H1 (cell line): ENCODE measurements around the gene FASN. TPM values are rescaled to one million over a fixed set of nuclear protein-coding genes. Genes with fewer than 3 reads are reported as not detected.

Experiments
- CTCF ChIA-PET: fragments of 300-600 bp; sonication (Branson Sonifier 250); formaldehyde crosslinking; loops from one replicate; lab custom pipeline; 2021; ENCODE audit not compliant: partially characterized antibody; lab: Charles Lee
- POLR2A ChIA-PET: fragments of 300-600 bp; sonication (Branson Sonifier 250); formaldehyde crosslinking; loops from one replicate; lab custom pipeline; 2021; ENCODE audit warnings: inconsistent platforms; ENCODE audit not compliant: partially characterized antibody; lab: Charles Lee
- DNase-seq, 2 experiments: peaks; one replicate each; pipeline versions ENCODE4 v3.0.0 to v3.0.0-alpha.2; 2010 to 2022; ENCODE audit warnings: low spot score in 2 of 2, low read depth in 1 of 2, mixed read lengths in 1 of 2
- FAIRE-seq: peaks from 2 replicates; lab custom pipeline; 2011; peaks lifted over from hg19 to GRCh38; lab: Jason Lieb, UNC
- H2AFZ ChIP-seq: 2 replicates; pipeline ENCODE4 v1.8.1; 2012; ENCODE audit warnings: low read length, inconsistent platforms
- H2AK5ac ChIP-seq: 2 replicates; pipeline ENCODE4 v1.6.1; 2013; ENCODE audit warnings: low read depth, low read length
- H2BK120ac ChIP-seq: replicated peaks from 2 replicates; pipeline ENCODE3; 2013; ENCODE audit warnings: low read depth, low read length, inconsistent platforms
- H2BK12ac ChIP-seq: 2 replicates; pipeline ENCODE4 v1.6.1; 2013; ENCODE audit warnings: low read depth, low read length
- H2BK15ac ChIP-seq: 2 replicates; pipeline ENCODE4 v1.6.1; 2013; ENCODE audit warnings: low read length
- H2BK20ac ChIP-seq: 2 replicates; pipeline ENCODE4 v1.6.1; 2013; ENCODE audit warnings: low read length
- H2BK5ac ChIP-seq: 2 replicates; pipeline ENCODE4 v1.6.1; 2013; ENCODE audit warnings: low read depth, low read length
- H3K14ac ChIP-seq: 2 replicates; pipeline ENCODE4 v1.6.1; 2013; ENCODE audit warnings: inconsistent platforms; ENCODE audit not compliant: insufficient read length
- H3K18ac ChIP-seq: 2 replicates; pipeline ENCODE4 v1.6.1; 2013; ENCODE audit warnings: low read length; ENCODE audit errors: extremely low read depth
- H3K23ac ChIP-seq: 2 replicates; pipeline ENCODE4 v1.6.1; 2013; ENCODE audit warnings: inconsistent platforms; ENCODE audit not compliant: insufficient read length
- H3K23me2 ChIP-seq: 2 replicates; pipeline ENCODE4 v1.6.1; 2013; ENCODE audit warnings: low read depth, low read length
- H3K27ac ChIP-seq: 2 replicates; pipeline ENCODE4 v1.6.1; 2011; ENCODE audit warnings: low read depth, low read length, inconsistent platforms
- H3K27me3 ChIP-seq, 4 experiments: replicated peaks in 1 of 4; 1 replicate in 1 of 4; 2 replicates in 3 of 4; pipeline versions ENCODE4 v1.6.1 to v1.8.1; 2011 to 2013; ENCODE audit warnings: low read length in 3 of 4, mild to moderate bottlenecking in 3 of 4, inconsistent platforms in 2 of 4, mixed read lengths in 2 of 4, moderate library complexity in 1 of 4; ENCODE audit not compliant: control insufficient read depth in 3 of 4, insufficient read depth in 3 of 4; ENCODE audit errors: extremely low read depth in 1 of 4
- H3K36me3 ChIP-seq, 4 experiments: 2 replicates each; pipeline versions ENCODE4 v1.6.1 to v1.8.1; 2011 to 2013; ENCODE audit warnings: mild to moderate bottlenecking in 4 of 4, low read length in 3 of 4, moderate library complexity in 2 of 4, control low read depth in 1 of 4, inconsistent platforms in 1 of 4; ENCODE audit not compliant: insufficient read depth in 4 of 4, control insufficient read depth in 2 of 4
- H3K4ac ChIP-seq: replicated peaks from 2 replicates; pipeline ENCODE3; 2013; ENCODE audit warnings: low read length, low read depth, mixed read lengths, inconsistent platforms; ENCODE audit not compliant: insufficient read length
- H3K4me1 ChIP-seq, 4 experiments: replicated peaks in 1 of 4; 1 replicate in 1 of 4; 2 replicates in 3 of 4; pipeline versions ENCODE4 v1.6.1 to v1.8.1; 2011 to 2013; ENCODE audit warnings: low read length in 3 of 4, inconsistent platforms in 2 of 4, mixed read lengths in 1 of 4; ENCODE audit not compliant: insufficient read depth in 4 of 4, control insufficient read depth in 3 of 4
- H3K4me2 ChIP-seq, 2 experiments: 2 replicates each; pipeline versions ENCODE4 v1.6.1 to v1.8.1; 2011 to 2013; ENCODE audit warnings: low read depth in 2 of 2, low read length in 2 of 2, control low read depth in 1 of 2, inconsistent platforms in 1 of 2, mild to moderate bottlenecking in 1 of 2; ENCODE audit not compliant: insufficient read depth in 1 of 2
- H3K4me3 ChIP-seq, 4 experiments: fragments of 200-600, 300-600 bp in 1 of 4; sonication (generic), shearing (Covaris generic), sonication (Bioruptor Twin) in 1 of 4; 2 replicates each; pipeline versions ENCODE4 v1.5.1 to v1.8.1; 2011 to 2016; ENCODE audit warnings: low read length in 4 of 4, low read depth in 3 of 4, control low read depth in 2 of 4, inconsistent platforms in 2 of 4, mild to moderate bottlenecking in 2 of 4, mixed read lengths in 1 of 4, moderate library complexity in 1 of 4; ENCODE audit not compliant: insufficient read depth in 2 of 4; ENCODE audit errors: extremely low read depth in 1 of 4
- H3K56ac ChIP-seq: replicated peaks from 2 replicates; pipeline ENCODE3; 2013; ENCODE audit warnings: low read depth, mild to moderate bottlenecking, mixed read lengths, low read length, inconsistent platforms; ENCODE audit not compliant: insufficient read length
- H3K79me1 ChIP-seq: 2 replicates; pipeline ENCODE4 v1.6.1; 2013; ENCODE audit warnings: low read depth, low read length, control low read depth
- H3K79me2 ChIP-seq, 2 experiments: 2 replicates each; pipeline versions ENCODE4 v1.6.1 to v1.8.1; 2012 to 2013; ENCODE audit warnings: low read length in 2 of 2, mild to moderate bottlenecking in 2 of 2, inconsistent platforms in 1 of 2; ENCODE audit not compliant: insufficient read depth in 2 of 2, control insufficient read depth in 1 of 2
- H3K9ac ChIP-seq, 4 experiments: replicated peaks in 1 of 4; 1 replicate in 1 of 4; 2 replicates in 3 of 4; pipeline versions ENCODE4 v1.6.1 to v1.8.1; 2011 to 2013; ENCODE audit warnings: low read depth in 3 of 4, low read length in 3 of 4, control low read depth in 2 of 4, mild to moderate bottlenecking in 2 of 4, moderate library complexity in 2 of 4, inconsistent platforms in 1 of 4; ENCODE audit errors: extremely low read depth in 1 of 4
- H3K9me3 ChIP-seq, 2 experiments: 2 replicates each; pipeline versions ENCODE4 v1.6.1 to v1.8.1; 2012 to 2013; ENCODE audit warnings: mild to moderate bottlenecking in 2 of 2, moderate library complexity in 2 of 2, control low read depth in 1 of 2, inconsistent platforms in 1 of 2, low read depth in 1 of 2, low read length in 1 of 2, mixed read lengths in 1 of 2; ENCODE audit not compliant: insufficient read depth in 2 of 2
- H4K20me1 ChIP-seq, 2 experiments: replicated peaks in 1 of 2; 2 replicates each; pipeline versions ENCODE3 to v1.8.1; 2011 to 2013; ENCODE audit warnings: inconsistent platforms in 2 of 2, low read length in 2 of 2, mild to moderate bottlenecking in 1 of 2; ENCODE audit not compliant: insufficient read depth in 2 of 2, control insufficient read depth in 1 of 2
- H4K5ac ChIP-seq: 2 replicates; pipeline ENCODE4 v1.6.1; 2013; ENCODE audit warnings: low read length, low read depth, mixed read lengths, inconsistent platforms; ENCODE audit not compliant: insufficient read length
- H4K8ac ChIP-seq: 2 replicates; pipeline ENCODE4 v1.8.0; 2013; ENCODE audit warnings: mild to moderate bottlenecking, moderate library complexity, low read length, inconsistent platforms; ENCODE audit not compliant: insufficient read depth; ENCODE audit errors: extremely low read depth
- H4K91ac ChIP-seq: replicated peaks from 2 replicates; pipeline ENCODE3; 2013; ENCODE audit warnings: low read length, mixed read lengths, inconsistent platforms; ENCODE audit not compliant: insufficient read length
- ATF2 ChIP-seq: IDR thresholded peaks from 2 replicates; pipeline ENCODE4 v1.6.1; 2012; ENCODE audit warnings: low read length, inconsistent platforms
- CBX8 ChIP-seq: fragments of 300-800, 300-1000 bp; sonication (generic); IDR thresholded peaks from 2 replicates; pipeline ENCODE4 v1.7.1; 2016; ENCODE audit warnings: low read depth, low read length, borderline replicate concordance
- E2F6 ChIP-seq: IDR thresholded peaks from 2 replicates; pipeline ENCODE4 v1.6.1; 2012; ENCODE audit warnings: inconsistent platforms
- NANOG ChIP-seq: IDR thresholded peaks from 2 replicates; pipeline ENCODE4 v1.6.1; 2011; ENCODE audit warnings: low read length, low read depth, mild to moderate bottlenecking, inconsistent platforms; ENCODE audit not compliant: insufficient read depth, poor library complexity, severe bottlenecking
- NRF1 ChIP-seq: IDR thresholded peaks from 2 replicates; pipeline ENCODE4 v1.6.1; 2011; ENCODE audit warnings: mild to moderate bottlenecking, low read depth, low read length, improper control_type of control experiment
- POLR2AphosphoS5 ChIP-seq: IDR thresholded peaks from 2 replicates; pipeline ENCODE4 v1.6.1; 2011; ENCODE audit warnings: low read depth, low read length
- SP1 ChIP-seq: IDR thresholded peaks from 2 replicates; pipeline ENCODE4 v1.6.1; 2011; ENCODE audit warnings: low read depth, low read length
- SUZ12 ChIP-seq: fragments of 200-600 bp; sonication (generic); IDR thresholded peaks from 2 replicates; pipeline ENCODE4 v1.6.1; 2012; ENCODE audit warnings: mild to moderate bottlenecking, inconsistent platforms, low read length, moderate library complexity, mixed read lengths
- WGBS, 2 experiments: shearing (Covaris generic) in 1 of 2; methylation state at CpG; one replicate each; pipeline versions ENCODE4 v1.1.6 to v1.1.7; 2013 to 2015; ENCODE audit warnings: low lambda C conversion rate in 2 of 2, mixed read lengths in 2 of 2, inconsistent platforms in 1 of 2, low coverage in 1 of 2, missing lambda C conversion rate in 1 of 2; ENCODE audit not compliant: insufficient replicate concordance in 2 of 2, insufficient coverage in 1 of 2, insufficient read length in 1 of 2; ENCODE audit errors: extremely low coverage in 1 of 2, missing lambda C conversion rate in 1 of 2; 5-methylcytosine and 5-hydroxymethylcytosine counted together
- polyA plus RNA-seq, 7 experiments: library from polyadenylated mRNA; depleted of rRNA in 3 of 7; stranded (reverse) in 5 of 7; unstranded in 2 of 7; fragments of >200 nt in 5 of 7; fragments of 200-250 nt in 2 of 7; gene quantifications; 1 replicate in 5 of 7; 2 replicates in 1 of 7; 4 replicates in 1 of 7; pipeline versions ENCODE4 v1.2.1 to v1.2.3, GENCODE V29; 2011 to 2013; ENCODE audit warnings: missing spikeins in 2 of 7, mixed read lengths in 2 of 7
- total RNA-seq: library from RNA; stranded (reverse); fragmentation: NEBNext Ultra II Directional; extraction: Animal tissue kit (Norgen Biotek cat#: 25700); gene quantifications from 2 replicates; pipeline ENCODE4 v1.2.1, GENCODE V29; 2021

Gene FASN
- total and polyA plus RNA-seq, 2 of the 8 experiments (the other 6 are each of a cell fraction or from before 2014, with no cell fraction given): 143 to 561 TPM

GRCh38 chr17:82094931-82095776 is 2.9 kb downstream of the FASN start:
- H3K4me3 ChIP-seq: 0 out of 8 replicates have a peak overlapping the region, but pooled peaks of 2 of the 4 experiments have one; percentile 5 to 11
- FAIRE-seq: no peak
- 90% methylated on average over 23 of the region's 37 CpGs; no CpG with 5 or more reads in 1 of the 2 experiments for WGBS, 2 experiments
- TF ChIP-seq ATF2 (no peak), CBX8 (no peak), POLR2AphosphoS5 (no peak), SUZ12 (no peak), NRF1 (no peak), NANOG (no peak), E2F6 (no peak), SP1 (no peak)

More at GRCh38 chr17:82094931-82095776, 2.9 kb downstream of the FASN start:
- no peak overlapping the region for H3K18ac ChIP-seq
- no peak overlapping the region for H3K4ac ChIP-seq
- H3K79me2 ChIP-seq: peaks cover 15 to 45% of the 10 kb centered on the region in 2 experiments; a peak in 3 of 4 replicates
- H4K20me1 ChIP-seq: peaks cover 12 to 53% of the 10 kb centered on the region in 2 experiments
- peak overlapping the region; percentile 62; the same call in 1 of the 2 replicates for H4K8ac ChIP-seq
- H2BK20ac ChIP-seq: no peak overlapping the region
- ChIA-PET POLR2A (interaction anchor here (0.7 to 4.2 kb wide), 16 partner anchors 9 to 69 kb away, joined by 3 to 21 read pairs (median 6); partner anchors contain the start of genes DUS1L, GPS1 and RFNG), CTCF (interaction anchor here (0.6 to 1.6 kb wide), 8 partner anchors 9 to 147 kb away, joined by 3 to 6 read pairs (median 4); no protein-coding TSS in a partner anchor)
- no peak overlapping the region for H2BK120ac ChIP-seq
- no peak overlapping the region for H2AK5ac ChIP-seq
- H3K27me3 ChIP-seq: no peaks in the 10 kb centered on the region
- no peak overlapping the region for H4K5ac ChIP-seq
- peak overlapping the region; percentile 60; the same call in 1 of the 2 replicates for H2BK5ac ChIP-seq
- no peak overlapping the region; a peak in 1 of 7 replicates for H3K9ac ChIP-seq
- no peak overlapping the region for H3K14ac ChIP-seq
- H3K27ac ChIP-seq: 0 out of 2 replicates have a peak overlapping the region, but pooled peaks have one; percentile 30
- no peak overlapping the region for H2BK12ac ChIP-seq
- H3K9me3 ChIP-seq: no peaks in the 10 kb centered on the region
- peaks cover 0 to 21% (median 16%) of the 10 kb centered on the region in 4 experiments; a peak in 6 of 7 replicates for H3K4me1 ChIP-seq
- H3K4me2 ChIP-seq: no peak overlapping the region; a peak in 2 of 4 replicates
- H4K91ac ChIP-seq: no peak overlapping the region
- H3K23ac ChIP-seq: no peak overlapping the region
- no peak overlapping the region for H3K56ac ChIP-seq
- no peak overlapping the region for H2AFZ ChIP-seq
- no peak overlapping the region for H2BK15ac ChIP-seq
- DNase-seq: no peak
- H3K23me2 ChIP-seq: peaks cover 14% of the 10 kb centered on the region; the same call in 1 of the 2 replicates
- H3K79me1 ChIP-seq: peaks cover 19% of the 10 kb centered on the region
- H3K36me3 ChIP-seq: peaks cover 39 to 58% (median 53%) of the 10 kb centered on the region in 4 experiments
